Left ventricle myocardium inferior (tissue), 1 donor: ENCODE data around the gene LHFPL3. TPM values are rescaled to one million over a fixed set of nuclear protein-coding genes. Genes with fewer than 3 reads are reported as not detected.

Source experiments
- DNase-seq: peaks from one replicate; pipeline ENCODE4 v3.0.0-alpha.2; 2020
- H3K27ac ChIP-seq: fragments of 200-600 bp; replicated peaks from 2 replicates; pipeline ENCODE4 v1.8.0; 2021
- H3K27me3 ChIP-seq: fragments of 200-600 bp; 2 replicates; pipeline ENCODE4 v1.8.0; 2021; ENCODE audit warnings: low read depth
- H3K36me3 ChIP-seq: fragments of 200-600 bp; 2 replicates; pipeline ENCODE4 v1.8.0; 2021
- H3K4me1 ChIP-seq: fragments of 200-600 bp; 2 replicates; pipeline ENCODE4 v1.8.0; 2021
- H3K4me3 ChIP-seq: fragments of 200-600 bp; 2 replicates; pipeline ENCODE4 v1.8.0; 2021; ENCODE audit warnings: mild to moderate bottlenecking, moderate library complexity
- H3K9me3 ChIP-seq: fragments of 200-600 bp; replicated peaks from 2 replicates; pipeline ENCODE4 v1.8.0; 2021
- CTCF ChIP-seq: fragments of 200-600 bp; IDR thresholded peaks from 2 replicates; pipeline ENCODE4 v1.8.0; 2021; ENCODE audit warnings: antibody characterized with exemption, mild to moderate bottlenecking, borderline replicate concordance
- intact Hi-C: fragments of 100-400 bp; cut with micrococcal nuclease; formaldehyde crosslinking; loops from one replicate; pipeline ENCODE4 v1.11.0; 2022
- total RNA-seq: library from RNA; stranded (reverse); fragmentation: NEBNext Ultra II Directional; extraction: Animal tissue kit (Norgen Biotek cat#: 25700); gene quantifications from one replicate; pipeline ENCODE4 v1.2.1, GENCODE V29; 2021
- donor health status: DM: no; HTN: yes; CAD: no; lungs with severe emphysema.

The LHFPL3 gene
- total RNA-seq, 1 donor from 2014 or later = not detected

- Histone ChIP-seq H3K4me3 (no peak overlapping the region), H3K36me3 (no peaks in the 10 kb centered on the region), H3K27ac (no peak overlapping the region), H3K9me3 (peaks cover 5% of the 10 kb centered on the region), H3K27me3 (no peaks in the 10 kb centered on the region), H3K4me1 (no peaks in the 10 kb centered on the region)
- intact Hi-C loops = no loop called here
- no peak for TF ChIP-seq CTCF
- no peak for DNase-seq
Measured at GRCh38 chr7:104469166-104469820, 140.9 kb downstream of the LHFPL3 start.

- intact Hi-C loops = no loop called here
- H3K36me3 ChIP-seq = no peaks in the 10 kb centered on the region
- no peak for TF ChIP-seq CTCF
- H3K4me1 ChIP-seq = no peaks in the 10 kb centered on the region
- peaks cover 4% of the 10 kb centered on the region for H3K27me3 ChIP-seq
- DNase-seq = no peak
- H3K9me3 ChIP-seq = no peaks in the 10 kb centered on the region
- no peak overlapping the region for H3K4me3 ChIP-seq
- no peak overlapping the region for H3K27ac ChIP-seq
Measured at GRCh38 chr7:104480529-104480928, 152.1 kb downstream of the LHFPL3 start.

DNA sequence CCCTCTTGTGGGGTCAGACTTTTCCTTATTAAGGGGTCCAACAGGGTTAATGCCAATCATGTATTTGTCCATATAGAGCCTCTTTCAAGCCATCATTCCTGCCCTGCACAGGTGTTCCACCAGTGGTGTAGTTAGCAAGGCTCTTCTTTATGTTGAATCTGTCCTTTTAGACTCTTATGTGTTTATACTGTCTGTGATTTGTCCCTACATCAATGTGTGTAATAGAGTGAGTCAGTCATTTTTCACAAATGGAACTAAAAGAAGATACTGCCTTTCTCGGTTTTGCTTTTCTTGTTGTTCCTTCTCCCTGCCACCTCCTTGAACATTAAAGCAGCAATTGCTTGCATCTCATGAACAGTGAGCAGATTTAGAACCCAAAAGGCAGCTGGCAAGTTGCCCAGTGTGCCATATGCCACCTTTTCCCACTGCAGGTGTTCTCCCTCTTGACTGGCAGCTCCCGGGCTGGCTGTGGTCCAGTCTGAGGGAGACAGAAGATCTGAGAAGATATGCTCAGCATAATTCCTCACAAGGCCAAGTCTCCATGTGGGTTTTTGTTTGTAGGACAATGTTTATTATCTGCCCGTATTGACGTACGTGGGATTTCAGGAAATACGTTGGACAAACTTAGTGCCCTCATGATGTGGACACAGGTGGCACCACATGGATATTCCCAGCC, 154.1 kb downstream of the LHFPL3 start:
- H3K27ac ChIP-seq = no peak overlapping the region
- H3K9me3 ChIP-seq = no peaks in the 10 kb centered on the region
- H3K4me1 ChIP-seq = no peaks in the 10 kb centered on the region
- H3K36me3 ChIP-seq = no peaks in the 10 kb centered on the region
- no peak for TF ChIP-seq CTCF
- intact Hi-C loops = no loop called here
- no peaks in the 10 kb centered on the region for H3K27me3 ChIP-seq
- no peak for DNase-seq
- H3K4me3 ChIP-seq = no peak overlapping the region

DNA sequence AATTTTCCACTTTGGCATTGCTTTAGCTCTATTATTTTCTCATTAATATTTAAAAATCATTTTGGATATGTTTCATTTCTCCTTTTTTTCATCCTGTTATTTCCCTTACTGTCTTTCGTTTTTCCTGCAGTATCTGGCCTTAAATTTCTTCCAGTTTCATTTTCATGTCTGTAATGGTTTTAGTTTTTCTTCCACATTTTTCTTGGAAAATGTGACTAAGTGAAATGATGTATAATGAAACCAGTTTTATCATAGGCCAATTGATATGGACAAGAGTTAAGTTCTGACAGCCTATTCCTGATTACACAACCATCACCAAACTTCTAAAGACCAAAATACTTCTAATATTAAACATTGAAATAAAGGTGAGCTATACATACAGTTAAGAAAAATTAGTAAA, 158.5 kb downstream of the LHFPL3 start:
- TF ChIP-seq CTCF = no peak

DNA sequence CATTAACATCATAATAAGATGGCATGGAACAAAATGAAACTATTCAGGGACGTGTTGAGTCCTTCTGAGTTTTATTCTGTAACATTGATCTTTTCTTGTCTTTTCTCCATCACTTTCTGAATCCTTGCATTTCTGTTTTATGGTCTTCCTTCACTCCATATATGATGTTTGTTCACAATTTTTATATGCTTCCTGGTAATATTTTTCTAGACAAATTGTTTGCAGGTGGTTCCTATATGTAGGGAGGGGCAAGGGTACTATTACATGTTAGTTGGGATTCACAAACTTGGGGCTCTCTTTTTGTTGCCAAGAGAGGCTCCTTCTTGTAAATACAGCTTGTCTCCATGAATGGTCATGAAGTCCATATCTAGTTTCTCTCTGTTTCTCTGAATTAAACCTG, 159.2 kb downstream of the LHFPL3 start:
- no peaks in the 10 kb centered on the region for H3K4me1 ChIP-seq
- no peak overlapping the region for H3K27ac ChIP-seq
- no peaks in the 10 kb centered on the region for H3K27me3 ChIP-seq
- no peaks in the 10 kb centered on the region for H3K36me3 ChIP-seq
- TF ChIP-seq CTCF = no peak
- no peak overlapping the region for H3K4me3 ChIP-seq
- no peaks in the 10 kb centered on the region for H3K9me3 ChIP-seq
- no peak for DNase-seq
- intact Hi-C loops = no loop called here

More for the DNA sequence above, 158.5 kb downstream of the LHFPL3 start:
- Histone ChIP-seq H3K27ac (no peak overlapping the region), H3K4me3 (no peak overlapping the region), H3K9me3 (no peaks in the 10 kb centered on the region), H3K27me3 (no peaks in the 10 kb centered on the region), H3K36me3 (no peaks in the 10 kb centered on the region), H3K4me1 (no peaks in the 10 kb centered on the region)
- intact Hi-C loops = no loop called here
- no peak for DNase-seq
